C4-2B (cell line): Measurements from ENCODE around the gene PALB2.

Experiments used
- H3K27ac ChIP-seq: fragments of 450-650 bp; 2 replicates; pipeline ENCODE4 v1.5.1; 2017
- CTCF ChIP-seq: fragments of 450-650 bp; conservative IDR thresholded peaks from 2 replicates; pipeline ENCODE4 v1.5.1; 2017; ENCODE audit warnings: mild to moderate bottlenecking
- ZFX ChIP-seq: fragments of 450-650 bp; IDR thresholded peaks from 2 replicates; pipeline ENCODE4 v1.6.1; 2017

Gene PALB2

GRCh38 chr16:23556881-23557778 lies 84.0 kb downstream of the PALB2 start, which contains the start of the genes EARS2 and UBFD1:
Gene EARS2, minus strand, starts transcription at chr16:23557350. Its CDS starts 7 bp downstream, at chr16:23557343.
Gene UBFD1, plus strand, starts transcription at chr16:23557727. Its CDS starts 16 bp downstream, at chr16:23557743.
- peak within 1 kb of the TSS; percentile 86 for H3K27ac ChIP-seq
- TF ChIP-seq CTCF: peak; percentile 97
- peak; percentile 46; the same call in 1 of the 2 replicates for TF ChIP-seq ZFX

DNA sequence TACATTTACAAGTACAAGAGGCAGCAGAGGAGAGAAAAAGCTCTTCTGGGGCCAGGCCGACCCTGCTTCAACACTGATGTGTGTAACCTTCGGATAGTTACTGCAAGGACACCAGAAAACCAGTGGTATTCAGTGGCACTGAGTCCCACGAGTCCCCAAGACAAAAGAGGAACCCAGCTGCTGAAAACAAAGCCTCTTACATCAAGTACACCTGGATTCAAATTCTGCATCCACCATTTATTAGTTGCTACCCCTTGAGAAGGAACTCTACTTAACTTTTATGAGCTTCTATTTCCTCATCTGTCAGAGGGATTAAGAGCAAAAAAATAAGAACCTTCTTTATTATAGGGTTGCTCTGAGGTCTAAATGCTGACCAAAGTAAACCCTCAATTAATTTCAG lies 86.6 kb downstream of the PALB2 start:
- TF ChIP-seq ZFX: no peak
- no peak for TF ChIP-seq CTCF
- no peak overlapping the region for H3K27ac ChIP-seq
